Natural killer cell (primary cell): ENCODE data around the gene DKK1. TPM values are rescaled to one million over a fixed set of nuclear protein-coding genes. Genes with fewer than 3 reads are reported as not detected.
A peak's percentile ranks its signal among the peaks of the same experiment; 100 is the strongest.

Source experiments
- ATAC-seq, 3 donors: fragments of 150-1000 bp in 2 of 3; fragments of 200-7000 bp in 1 of 3; cut with Tn5 transposase; 1 replicate in 1 of 3; 2 replicates in 2 of 3; pipeline ENCODE4 v1.10.0; 2021; ENCODE audit warnings: mild to moderate bottlenecking in 2 of 3, moderate library complexity in 2 of 3
- DNase-seq, 2 donors: peaks; one replicate each; pipeline versions ENCODE4 v3.0.0 to v3.0.0-alpha.2; 2013 to 2021; ENCODE audit warnings: mixed read lengths in 1 of 2
- H3K27ac ChIP-seq: one replicate; pipeline ENCODE4 v1.5.1; 2013; ENCODE audit warnings: mild to moderate bottlenecking, low read length
- H3K27me3 ChIP-seq: one replicate; pipeline ENCODE4 v1.6.1; 2013; ENCODE audit warnings: low read length; ENCODE audit not compliant: control insufficient read depth, insufficient read depth
- H3K36me3 ChIP-seq: one replicate; pipeline ENCODE4 v1.6.1; 2013; ENCODE audit warnings: low read length; ENCODE audit not compliant: control insufficient read depth, insufficient read depth
- H3K4me1 ChIP-seq: one replicate; pipeline ENCODE4 v1.6.1; 2013; ENCODE audit warnings: low read length; ENCODE audit not compliant: control insufficient read depth, insufficient read depth
- H3K4me3 ChIP-seq: one replicate; pipeline ENCODE4 v1.5.1; 2013; ENCODE audit warnings: low read length
- H3K9me3 ChIP-seq: one replicate; pipeline ENCODE4 v1.6.1; 2013; ENCODE audit warnings: low read length; ENCODE audit not compliant: control insufficient read depth, insufficient read depth
- H3K27ac Mint-ChIP-seq, 2 donors: one replicate each; pipeline ENCODE4 v1.8.0; 2022; ENCODE audit warnings: mild to moderate bottlenecking in 2 of 2, mixed read lengths in 2 of 2, moderate library complexity in 1 of 2
- H3K27me3 Mint-ChIP-seq, 2 donors: one replicate each; pipeline ENCODE4 v1.8.0; 2022; ENCODE audit warnings: low read depth in 2 of 2, mixed read lengths in 2 of 2
- H3K36me3 Mint-ChIP-seq: one replicate; pipeline ENCODE4 v1.8.0; 2022; ENCODE audit warnings: mixed read lengths
- H3K4me1 Mint-ChIP-seq, 2 donors: one replicate each; pipeline ENCODE4 v1.8.0; 2022; ENCODE audit warnings: mixed read lengths in 2 of 2
- H3K4me3 Mint-ChIP-seq: one replicate; pipeline ENCODE4 v1.8.0; 2022; ENCODE audit warnings: mild to moderate bottlenecking, moderate library complexity, mixed read lengths
- H3K9me3 Mint-ChIP-seq, 2 donors: one replicate each; pipeline ENCODE4 v1.8.0; 2022; ENCODE audit warnings: mixed read lengths in 2 of 2
- CTCF ChIP-seq: fragments of 200-600 bp; IDR thresholded peaks from one replicate; pipeline ENCODE4 v1.8.0; 2022; ENCODE audit warnings: antibody characterized with exemption
- WGBS: methylation state at CpG from one replicate; pipeline ENCODE4 v1.1.7; 2013; ENCODE audit warnings: missing lambda C conversion rate; ENCODE audit not compliant: insufficient coverage; 5-methylcytosine and 5-hydroxymethylcytosine counted together
- intact Hi-C: fragments of 100-400 bp; cut with micrococcal nuclease; formaldehyde crosslinking; loops from one replicate; pipeline ENCODE4 v1.14.2; 2022
- total RNA-seq, 4 donors: library from RNA; stranded (reverse); fragments of 120-200 nt in 1 of 4; gene quantifications; one replicate each; pipeline versions ENCODE4 v1.2.3 to v1.2.4, GENCODE V29; 2013 to 2022

DKK1 gene
- total RNA-seq = not detected
- not detected for total RNA-seq (2013)

GRCh38 chr10:52313933-52314821 is at the start of gene DKK1:
TSS of gene DKK1 (plus strand) at chr10:52314281. CDS start at chr10:52314435, 154 bp downstream.
- Histone ChIP-seq H3K27me3 (peaks cover 28% of the 10 kb centered on the region), H3K4me3 (peak within 1 kb of the TSS; percentile 21), H3K36me3 (no peaks in the 10 kb centered on the region), H3K4me1 (peaks cover 18% of the 10 kb centered on the region), H3K27ac (no peak within 1 kb of the TSS), H3K9me3 (peaks cover 4% of the 10 kb centered on the region)
- intact Hi-C loops = no loop called here
- peaks cover 44 to 71% of the 10 kb centered on the region in 2 donors for H3K27me3 Mint-ChIP-seq
- H3K4me3 Mint-ChIP-seq = peak within 1 kb of the TSS; percentile 78
- peak; percentile 42 for TF ChIP-seq CTCF
- WGBS = 3% methylated on average over 55 of the region's 55 CpGs
- no peaks in the 10 kb centered on the region for H3K9me3 Mint-ChIP-seq
- H3K36me3 Mint-ChIP-seq = peaks cover 7% of the 10 kb centered on the region
- ATAC-seq = peak; percentile 53 to 70 (median 65)
- peak; percentile 5 to 21 for DNase-seq
- H3K4me1 Mint-ChIP-seq = peaks cover 12 to 22% of the 10 kb centered on the region in 2 donors
- no peak within 1 kb of the TSS for H3K27ac Mint-ChIP-seq

- H3K27me3 Mint-ChIP-seq = no peaks in the 10 kb centered on the region
- H3K4me1 Mint-ChIP-seq = no peaks in the 10 kb centered on the region
- intact Hi-C loops = no loop called here
- no peak for DNase-seq
- WGBS = 86% methylated on average over 1 of the region's 3 CpGs
- no peak for ATAC-seq
- Histone ChIP-seq H3K4me1 (no peaks in the 10 kb centered on the region), H3K4me3 (no peak overlapping the region), H3K27me3 (no peaks in the 10 kb centered on the region), H3K9me3 (no peaks in the 10 kb centered on the region), H3K36me3 (no peaks in the 10 kb centered on the region), H3K27ac (no peak overlapping the region)
- no peaks in the 10 kb centered on the region for H3K9me3 Mint-ChIP-seq
- TF ChIP-seq CTCF = no peak
- H3K4me3 Mint-ChIP-seq = no peak overlapping the region
- no peaks in the 10 kb centered on the region for H3K36me3 Mint-ChIP-seq
- H3K27ac Mint-ChIP-seq = no peak overlapping the region
These were observed 48.8 kb upstream of the DKK1 start for GRCh38 chr10:52265131-52265926.

GRCh38 chr10:52266858-52267257 is 47.2 kb upstream of the DKK1 start:
- intact Hi-C loops = no loop called here
- no peak overlapping the region for H3K4me3 ChIP-seq
- H3K4me1 ChIP-seq = no peaks in the 10 kb centered on the region
- ATAC-seq = no peak
- H3K9me3 ChIP-seq = no peaks in the 10 kb centered on the region
- no peaks in the 10 kb centered on the region for H3K36me3 Mint-ChIP-seq
- H3K9me3 Mint-ChIP-seq = no peaks in the 10 kb centered on the region
- no peak overlapping the region for H3K4me3 Mint-ChIP-seq
- no peak for DNase-seq
- H3K27me3 Mint-ChIP-seq = no peaks in the 10 kb centered on the region
- no peaks in the 10 kb centered on the region for H3K36me3 ChIP-seq
- no peaks in the 10 kb centered on the region for H3K27me3 ChIP-seq
- H3K4me1 Mint-ChIP-seq = no peaks in the 10 kb centered on the region
- no peak for TF ChIP-seq CTCF
- H3K27ac ChIP-seq = no peak overlapping the region
- H3K27ac Mint-ChIP-seq = no peak overlapping the region
- 89% methylated on average over 1 of the region's 1 CpG for WGBS
